Colonic mucosa (tissue), 4 donors: ENCODE measurements around the gene ADCY2. TPM values are rescaled to one million over a fixed set of nuclear protein-coding genes. Genes with fewer than 3 reads are reported as not detected.

Experiments
- DNase-seq: peaks from one replicate; pipeline ENCODE4 v3.0.0-alpha.2; 2020
- H3K27ac ChIP-seq: fragments of 200-600 bp; one replicate; pipeline ENCODE4 v1.8.0; 2021
- H3K27me3 ChIP-seq: fragments of 200-600 bp; one replicate; pipeline ENCODE4 v1.8.0; 2021
- H3K36me3 ChIP-seq: fragments of 200-600 bp; one replicate; pipeline ENCODE4 v1.8.0; 2021
- H3K4me1 ChIP-seq: fragments of 200-600 bp; one replicate; pipeline ENCODE4 v1.8.0; 2021; ENCODE audit warnings: mild to moderate bottlenecking
- H3K4me3 ChIP-seq: fragments of 200-600 bp; one replicate; pipeline ENCODE4 v1.8.0; 2021
- H3K9ac ChIP-seq, 2 donors: one replicate each; pipeline ENCODE4 v1.7.0; 2013; ENCODE audit warnings: control low read depth in 2 of 2, low read depth in 2 of 2, low read length in 2 of 2
- H3K9me3 ChIP-seq: fragments of 200-600 bp; one replicate; pipeline ENCODE4 v1.8.0; 2021
- CTCF ChIP-seq: fragments of 200-600 bp; IDR thresholded peaks from one replicate; pipeline ENCODE4 v1.8.0; 2022; ENCODE audit warnings: antibody characterized with exemption, mild to moderate bottlenecking
- intact Hi-C: fragments of 100-400 bp; cut with DNase I; formaldehyde crosslinking; loops from one replicate; pipeline ENCODE4 v1.14.1; 2022
- total RNA-seq, 2 donors: library from RNA; stranded (reverse); fragmentation: NEBNext Ultra II Directional in 1 of 2; extraction: Animal tissue kit (Norgen Biotek cat#: 25700) in 1 of 2; gene quantifications; one replicate each; pipeline ENCODE4 v1.2.1, GENCODE V29; 2021
- donor health status: healthy.
- donor health status: DM: no; HTN: no; CAD: no.
- donor health status: DM: no; HTN: no; CAD: no.

The ADCY2 gene
- total RNA-seq, 2 donors from 2014 or later: 0.67 to 1.9 TPM

- Histone ChIP-seq H3K9me3 (no peaks in the 10 kb centered on the region), H3K27ac (no peak overlapping the region), H3K9ac (no peak overlapping the region), H3K36me3 (no peaks in the 10 kb centered on the region), H3K4me1 (no peaks in the 10 kb centered on the region), H3K4me3 (no peak overlapping the region), H3K27me3 (no peaks in the 10 kb centered on the region)
- intact Hi-C loops: no loop called here
- DNase-seq: no peak
- TF ChIP-seq CTCF: no peak
Observed at GRCh38 chr5:7464182-7464581, 68.2 kb downstream of the ADCY2 start.

GRCh38 chr5:7467179-7467578, 71.2 kb downstream of the ADCY2 start:
- Histone ChIP-seq H3K9ac (no peak overlapping the region), H3K4me1 (no peaks in the 10 kb centered on the region), H3K9me3 (no peaks in the 10 kb centered on the region), H3K36me3 (no peaks in the 10 kb centered on the region), H3K27me3 (no peaks in the 10 kb centered on the region), H3K4me3 (no peak overlapping the region), H3K27ac (no peak overlapping the region)
- TF ChIP-seq CTCF: no peak
- no peak for DNase-seq
- intact Hi-C loops: no loop called here

GRCh38 chr5:7468742-7469141, 72.8 kb downstream of the ADCY2 start:
- intact Hi-C loops: no loop called here
- Histone ChIP-seq H3K9me3 (no peaks in the 10 kb centered on the region), H3K4me3 (no peak overlapping the region), H3K36me3 (no peaks in the 10 kb centered on the region), H3K9ac (no peak overlapping the region), H3K27me3 (no peaks in the 10 kb centered on the region), H3K27ac (no peak overlapping the region), H3K4me1 (no peaks in the 10 kb centered on the region)
- TF ChIP-seq CTCF: no peak
- no peak for DNase-seq

GRCh38 chr5:7471710-7472109, 75.8 kb downstream of the ADCY2 start:
- intact Hi-C loops: no loop called here
- H3K4me1 ChIP-seq: no peaks in the 10 kb centered on the region
- no peak for DNase-seq
- H3K9ac ChIP-seq: no peak overlapping the region
- no peak for TF ChIP-seq CTCF
- no peaks in the 10 kb centered on the region for H3K27me3 ChIP-seq
- no peak overlapping the region for H3K4me3 ChIP-seq
- H3K9me3 ChIP-seq: no peaks in the 10 kb centered on the region
- H3K27ac ChIP-seq: no peak overlapping the region
- H3K36me3 ChIP-seq: no peaks in the 10 kb centered on the region

GRCh38 chr5:7473115-7473514, 77.2 kb downstream of the ADCY2 start:
- intact Hi-C loops: no loop called here
- no peak for DNase-seq
- no peaks in the 10 kb centered on the region for H3K4me1 ChIP-seq

More at GRCh38 chr5:7473115-7473514, 77.2 kb downstream of the ADCY2 start:
- H3K9me3 ChIP-seq: no peaks in the 10 kb centered on the region
- no peaks in the 10 kb centered on the region for H3K36me3 ChIP-seq
- no peak for TF ChIP-seq CTCF
- no peak overlapping the region for H3K9ac ChIP-seq
- H3K27ac ChIP-seq: no peak overlapping the region
- no peaks in the 10 kb centered on the region for H3K27me3 ChIP-seq
- no peak overlapping the region for H3K4me3 ChIP-seq
